Measurements from ENCODE around the gene CLCF1. TPM values are rescaled to one million over a fixed set of nuclear protein-coding genes. Genes with fewer than 3 reads are reported as not detected.

The CLCF1 gene
- total RNA-seq, 1 donor from 2014 or later: 0.68 TPM

GRCh38 chr11:67389477-67389876 lies 16.1 kb upstream of the CLCF1 start:
- peaks cover 33% of the 10 kb centered on the region for H3K27me3 Mint-ChIP-seq (ENCODE audit: low read depth)
- peak overlapping the region; percentile 90 for H3K4me3 Mint-ChIP-seq
- H3K36me3 Mint-ChIP-seq (ENCODE audit: low read depth): no peaks in the 10 kb centered on the region
- H3K4me1 Mint-ChIP-seq: peaks cover 29% of the 10 kb centered on the region
- no peaks in the 10 kb centered on the region for H3K9me3 Mint-ChIP-seq
- TF ChIP-seq, protein P1, sequence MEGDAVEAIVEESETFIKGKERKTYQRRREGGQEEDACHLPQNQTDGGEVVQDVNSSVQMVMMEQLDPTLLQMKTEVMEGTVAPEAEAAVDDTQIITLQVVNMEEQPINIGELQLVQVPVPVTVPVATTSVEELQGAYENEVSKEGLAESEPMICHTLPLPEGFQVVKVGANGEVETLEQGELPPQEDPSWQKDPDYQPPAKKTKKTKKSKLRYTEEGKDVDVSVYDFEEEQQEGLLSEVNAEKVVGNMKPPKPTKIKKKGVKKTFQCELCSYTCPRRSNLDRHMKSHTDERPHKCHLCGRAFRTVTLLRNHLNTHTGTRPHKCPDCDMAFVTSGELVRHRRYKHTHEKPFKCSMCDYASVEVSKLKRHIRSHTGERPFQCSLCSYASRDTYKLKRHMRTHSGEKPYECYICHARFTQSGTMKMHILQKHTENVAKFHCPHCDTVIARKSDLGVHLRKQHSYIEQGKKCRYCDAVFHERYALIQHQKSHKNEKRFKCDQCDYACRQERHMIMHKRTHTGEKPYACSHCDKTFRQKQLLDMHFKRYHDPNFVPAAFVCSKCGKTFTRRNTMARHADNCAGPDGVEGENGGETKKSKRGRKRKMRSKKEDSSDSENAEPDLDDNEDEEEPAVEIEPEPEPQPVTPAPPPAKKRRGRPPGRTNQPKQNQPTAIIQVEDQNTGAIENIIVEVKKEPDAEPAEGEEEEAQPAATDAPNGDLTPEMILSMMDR (conservative IDR thresholded peaks at IDR 0.05): peak; percentile 64
- DNase-seq (ENCODE audit: low read depth, low spot score): peak; percentile 64
- peak overlapping the region; percentile 1 for H3K27ac Mint-ChIP-seq (ENCODE audit: unreplicated experiment)

- Mint-ChIP-seq H3K27me3 (ENCODE audit: low read depth) (peaks cover 36% of the 10 kb centered on the region), H3K4me1 (peaks cover 23% of the 10 kb centered on the region), H3K27ac (ENCODE audit: unreplicated experiment) (no peak overlapping the region), H3K9me3 (no peaks in the 10 kb centered on the region), H3K4me3 (peak overlapping the region; percentile 75), H3K36me3 (ENCODE audit: low read depth) (no peaks in the 10 kb centered on the region)
- TF ChIP-seq, protein P1 (conservative IDR thresholded peaks at IDR 0.05): no peak
- DNase-seq (ENCODE audit: low read depth, low spot score): no peak
Measured at GRCh38 chr11:67387518-67387917, 14.1 kb upstream of the CLCF1 start.

- Mint-ChIP-seq H3K27ac (ENCODE audit: unreplicated experiment) (no peak overlapping the region), H3K36me3 (ENCODE audit: low read depth) (no peaks in the 10 kb centered on the region), H3K27me3 (ENCODE audit: low read depth) (peaks cover 38% of the 10 kb centered on the region), H3K9me3 (no peaks in the 10 kb centered on the region), H3K4me1 (peaks cover 21% of the 10 kb centered on the region), H3K4me3 (peak overlapping the region; percentile 75)
- DNase-seq (ENCODE audit: low read depth, low spot score): no peak
- TF ChIP-seq, protein P1 (conservative IDR thresholded peaks at IDR 0.05): no peak
Measured at GRCh38 chr11:67387069-67387468, 13.7 kb upstream of the CLCF1 start.

GRCh38 chr11:67384851-67385366 lies 11.5 kb upstream of the CLCF1 start:
- H3K27me3 Mint-ChIP-seq (ENCODE audit: low read depth): peaks cover 35% of the 10 kb centered on the region
- H3K4me1 Mint-ChIP-seq: peaks cover 19% of the 10 kb centered on the region
- TF ChIP-seq, protein P1 (conservative IDR thresholded peaks at IDR 0.05): no peak
- H3K9me3 Mint-ChIP-seq: no peaks in the 10 kb centered on the region
- H3K4me3 Mint-ChIP-seq: no peak overlapping the region
- no peaks in the 10 kb centered on the region for H3K36me3 Mint-ChIP-seq (ENCODE audit: low read depth)
- DNase-seq (ENCODE audit: low read depth, low spot score): no peak
- no peak overlapping the region for H3K27ac Mint-ChIP-seq (ENCODE audit: unreplicated experiment)

GRCh38 chr11:67382276-67383136 lies 9.1 kb upstream of the CLCF1 start:
- Mint-ChIP-seq H3K27ac (ENCODE audit: unreplicated experiment) (no peak overlapping the region), H3K9me3 (no peaks in the 10 kb centered on the region), H3K4me3 (peak overlapping the region; percentile 56), H3K36me3 (ENCODE audit: low read depth) (no peaks in the 10 kb centered on the region), H3K4me1 (peaks cover 12% of the 10 kb centered on the region), H3K27me3 (ENCODE audit: low read depth) (peaks cover 29% of the 10 kb centered on the region)
- TF ChIP-seq, protein P1 (conservative IDR thresholded peaks at IDR 0.05): peak; percentile 98
- peak; percentile 82 for DNase-seq (ENCODE audit: low read depth, low spot score)
